GM10266 (cell line): ENCODE measurements around the gene SFI1.

Experiments used
- DNase-seq: peaks from one replicate; pipeline ENCODE4 v3.0.0; 2012; ENCODE audit errors: extremely low spot score
- TF ChIP-seq, protein P1 (sequence below): IDR thresholded peaks from 2 replicates; pipeline ENCODE4 v1.5.1; 2012; ENCODE audit warnings: mild to moderate bottlenecking, low read depth; ENCODE audit not compliant: control insufficient read depth, insufficient read depth; ENCODE audit errors: missing control alignments

The SFI1 gene

DNA sequence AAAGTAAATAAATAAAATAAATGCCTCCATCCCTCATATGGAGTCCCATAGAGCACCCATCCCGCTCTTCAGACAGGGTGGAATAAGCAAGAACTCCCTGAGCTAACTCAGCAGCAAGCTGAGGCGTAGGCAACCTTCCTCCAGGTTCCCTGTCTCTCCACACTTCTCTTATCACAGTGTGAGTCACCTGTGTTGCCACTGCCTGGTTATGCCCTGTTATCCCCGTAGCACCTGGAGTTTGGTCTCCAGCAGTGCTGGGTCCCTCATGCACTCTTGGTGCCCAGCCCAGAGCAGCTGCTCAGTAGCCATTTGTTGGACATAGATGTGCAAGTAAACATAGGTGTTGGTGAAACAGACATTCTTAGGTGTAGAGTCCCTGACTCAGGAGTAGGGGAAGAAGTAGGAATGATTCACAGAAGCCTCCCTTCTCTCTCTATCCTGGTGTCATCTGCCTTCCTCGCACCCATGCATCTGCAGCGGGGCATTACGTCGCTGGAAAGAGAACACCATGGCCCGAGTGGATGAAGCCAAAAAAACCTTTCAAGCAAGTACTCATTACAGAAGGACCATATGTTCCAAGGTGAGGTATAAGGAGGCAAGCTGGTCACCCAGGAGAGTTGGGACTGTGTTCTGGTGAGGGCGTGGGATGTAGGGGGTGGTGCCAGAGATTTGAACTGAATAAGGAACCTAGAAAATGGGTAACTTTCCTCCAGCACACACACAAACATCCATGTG lies 109.7 kb downstream of the SFI1 start:
- no peak for DNase-seq
- TF ChIP-seq, protein P1, sequence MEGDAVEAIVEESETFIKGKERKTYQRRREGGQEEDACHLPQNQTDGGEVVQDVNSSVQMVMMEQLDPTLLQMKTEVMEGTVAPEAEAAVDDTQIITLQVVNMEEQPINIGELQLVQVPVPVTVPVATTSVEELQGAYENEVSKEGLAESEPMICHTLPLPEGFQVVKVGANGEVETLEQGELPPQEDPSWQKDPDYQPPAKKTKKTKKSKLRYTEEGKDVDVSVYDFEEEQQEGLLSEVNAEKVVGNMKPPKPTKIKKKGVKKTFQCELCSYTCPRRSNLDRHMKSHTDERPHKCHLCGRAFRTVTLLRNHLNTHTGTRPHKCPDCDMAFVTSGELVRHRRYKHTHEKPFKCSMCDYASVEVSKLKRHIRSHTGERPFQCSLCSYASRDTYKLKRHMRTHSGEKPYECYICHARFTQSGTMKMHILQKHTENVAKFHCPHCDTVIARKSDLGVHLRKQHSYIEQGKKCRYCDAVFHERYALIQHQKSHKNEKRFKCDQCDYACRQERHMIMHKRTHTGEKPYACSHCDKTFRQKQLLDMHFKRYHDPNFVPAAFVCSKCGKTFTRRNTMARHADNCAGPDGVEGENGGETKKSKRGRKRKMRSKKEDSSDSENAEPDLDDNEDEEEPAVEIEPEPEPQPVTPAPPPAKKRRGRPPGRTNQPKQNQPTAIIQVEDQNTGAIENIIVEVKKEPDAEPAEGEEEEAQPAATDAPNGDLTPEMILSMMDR = no peak

DNA sequence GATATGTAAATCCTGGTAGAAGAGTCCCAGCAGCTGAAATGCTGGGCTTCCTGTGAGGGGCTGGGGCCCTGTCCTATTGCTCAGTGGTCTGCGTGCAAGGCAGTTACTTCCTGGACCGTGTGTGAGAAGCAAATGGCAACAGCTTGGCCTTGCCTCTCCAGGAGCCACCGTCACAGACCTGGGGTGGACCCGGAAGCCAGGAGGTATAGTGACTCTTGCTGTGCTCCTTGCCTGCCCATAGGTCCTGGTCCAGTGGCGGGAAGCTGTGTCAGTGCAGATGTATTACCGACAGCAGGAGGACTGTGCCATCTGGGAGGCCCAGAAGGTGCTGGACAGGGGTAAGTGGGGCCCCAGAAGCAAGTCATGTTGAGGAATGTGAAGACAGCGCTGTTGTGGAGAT lies 111.4 kb downstream of the SFI1 start:
- no peak for DNase-seq

DNA sequence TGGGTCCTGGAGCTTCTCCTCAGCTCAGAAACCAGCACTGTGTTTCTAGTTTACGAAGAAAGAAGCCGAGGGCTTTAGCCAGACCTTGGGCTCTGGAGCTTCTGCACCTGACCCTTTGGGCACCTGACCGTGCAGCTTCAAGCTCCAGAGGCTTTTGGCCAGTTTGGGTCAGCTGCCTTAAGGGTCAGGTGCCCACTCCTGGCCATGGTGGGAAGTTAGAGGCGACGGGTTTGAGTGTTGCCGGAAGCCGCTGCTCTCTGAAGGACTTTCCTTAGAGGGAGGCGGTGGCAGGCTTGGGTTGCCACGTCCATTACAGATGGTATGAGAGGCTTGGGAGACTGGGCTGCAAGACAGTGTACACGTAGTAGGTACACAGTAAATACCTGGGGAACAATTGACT lies 113.4 kb downstream of the SFI1 start:
- no peak for DNase-seq
- TF ChIP-seq, protein P1 = no peak

More for the DNA sequence above, 111.4 kb downstream of the SFI1 start:
- TF ChIP-seq, protein P1 = no peak

DNA sequence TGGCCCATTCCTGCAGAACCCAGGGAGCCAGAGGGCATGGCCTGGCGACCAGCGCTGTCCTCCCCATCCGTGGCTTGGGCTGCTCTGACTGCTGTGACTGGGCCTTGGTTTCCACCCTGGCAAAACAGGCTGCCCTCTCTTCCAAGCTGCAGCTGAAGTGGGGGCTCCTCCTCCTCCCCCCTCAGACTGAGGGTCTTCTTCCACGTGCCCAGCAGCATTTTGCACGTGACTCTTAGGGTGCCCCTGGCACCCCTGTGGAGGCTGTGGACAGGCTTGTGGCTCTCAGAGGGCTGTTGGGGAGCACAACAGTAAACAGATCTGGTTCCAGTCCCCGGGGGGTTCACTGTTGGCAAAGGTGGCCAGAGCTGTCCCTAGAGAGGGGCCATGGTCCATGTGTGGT lies 114.3 kb downstream of the SFI1 start:
- TF ChIP-seq, protein P1 = no peak

DNA sequence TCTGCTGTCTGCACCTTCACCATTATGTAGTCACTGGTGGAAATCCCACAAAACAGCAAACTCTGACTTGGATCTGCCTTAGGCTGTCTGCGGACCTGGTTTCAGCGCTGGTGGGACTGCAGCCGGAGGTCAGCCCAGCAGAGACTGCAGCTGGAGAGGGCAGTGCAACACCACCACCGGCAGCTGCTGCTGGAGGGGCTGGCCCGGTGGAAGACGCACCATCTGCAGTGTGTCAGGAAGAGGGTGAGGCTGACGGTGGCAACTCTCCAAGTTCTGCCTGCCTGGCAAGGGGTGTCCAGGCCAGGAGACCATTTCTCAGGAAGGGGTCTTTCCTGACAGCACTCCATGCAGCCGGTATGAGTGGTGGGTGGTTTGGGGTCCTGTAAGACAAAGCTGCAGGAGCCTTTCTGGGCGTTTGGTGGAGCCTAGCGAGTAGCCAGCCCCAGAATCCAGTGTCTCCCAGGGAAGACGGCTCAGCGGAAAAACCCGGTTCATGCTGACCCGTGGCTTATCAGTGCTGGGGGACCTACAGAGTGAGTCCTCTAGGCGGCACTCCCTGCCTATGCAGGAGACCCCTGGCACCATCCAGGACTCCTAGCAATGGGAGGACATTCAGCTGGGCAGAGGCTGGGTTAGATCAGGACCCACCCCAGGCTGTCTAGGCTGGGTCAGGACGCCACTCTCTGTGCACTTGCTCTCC lies 114.9 kb downstream of the SFI1 start:
- DNase-seq = no peak
- TF ChIP-seq, protein P1 = no peak

More for the DNA sequence above, 114.3 kb downstream of the SFI1 start:
- DNase-seq = no peak

DNA sequence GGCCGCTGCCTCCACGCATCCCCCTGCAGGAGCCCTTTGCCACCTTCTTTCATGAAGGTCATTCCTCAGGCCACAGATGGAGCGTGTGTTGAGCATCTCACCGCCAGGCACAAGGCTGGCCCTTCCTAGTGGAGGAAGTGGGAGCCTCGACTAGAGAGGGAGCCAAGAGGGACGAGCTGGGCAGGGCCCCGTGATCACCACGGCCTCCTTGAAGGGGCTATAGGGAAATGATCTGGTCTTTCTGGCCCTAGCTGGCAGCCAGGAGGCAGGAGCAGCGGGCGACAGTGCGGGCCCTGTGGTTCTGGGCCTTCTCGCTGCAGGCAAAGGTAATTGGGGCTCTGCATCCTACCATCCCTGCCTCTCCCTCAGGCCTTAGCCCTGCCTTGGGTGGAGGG lies 116.6 kb downstream of the SFI1 start:
- DNase-seq = no peak
- TF ChIP-seq, protein P1 = no peak

DNA sequence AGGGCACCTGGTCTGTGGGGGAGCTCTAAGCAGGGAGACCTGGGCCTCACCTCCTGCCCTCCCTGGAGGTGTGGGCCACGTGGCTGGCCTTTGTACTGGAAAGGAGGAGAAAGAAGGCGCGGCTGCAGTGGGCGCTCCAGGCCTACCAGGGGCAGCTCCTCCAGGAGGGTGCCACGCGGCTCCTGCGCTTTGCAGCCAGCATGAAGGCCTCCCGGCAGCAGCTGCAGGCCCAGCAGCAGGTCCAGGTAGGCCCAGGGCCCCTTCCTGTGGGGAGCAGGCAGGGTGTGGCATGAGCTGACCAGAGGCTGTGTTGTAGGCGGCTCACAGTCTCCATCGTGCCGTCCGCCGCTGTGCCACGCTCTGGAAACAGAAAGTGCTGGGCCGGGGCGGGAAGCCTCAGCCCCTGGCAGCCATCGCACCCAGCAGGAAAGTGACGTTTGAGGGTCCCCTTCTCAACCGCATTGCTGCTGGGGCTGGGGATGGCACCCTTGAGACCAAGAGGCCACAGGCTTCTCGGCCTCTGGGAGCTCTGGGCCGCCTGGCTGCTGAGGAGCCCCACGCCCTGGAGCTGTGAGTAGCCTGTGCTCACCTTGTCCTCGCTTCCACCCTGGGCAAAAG lies 117.1 kb downstream of the SFI1 start:
- TF ChIP-seq, protein P1 = no peak

More for the DNA sequence above, 117.1 kb downstream of the SFI1 start:
- DNase-seq = no peak
